OCI-LY3 (cell line): ENCODE results near the gene FAIM.

ENCODE experiments used
- CTCF ChIP-seq: fragments of 200-600, 300-600 bp; sonication (generic); IDR thresholded peaks from 2 replicates; pipeline ENCODE4 v1.5.1; 2014; ENCODE audit warnings: antibody characterized with exemption, low read length, low read depth
- EZH2phosphoT487 ChIP-seq: fragments of 200-600 bp; shearing (Covaris generic); IDR thresholded peaks from 2 replicates; pipeline ENCODE4 v1.6.1; 2018; ENCODE audit warnings: antibody characterized with exemption, mixed run types, low read depth

- TF ChIP-seq EZH2phosphoT487 (no peak), CTCF (no peak)
Observed at GRCh38 chr3:138629526-138629925, 21.0 kb downstream of the FAIM start.
